Measurements from ENCODE around the gene IQGAP2. TPM values are rescaled to one million over a fixed set of nuclear protein-coding genes. Genes with fewer than 3 reads are reported as not detected.

Gene IQGAP2
- total RNA-seq, 1 donor from 2014 or later = 11.5 TPM

DNA sequence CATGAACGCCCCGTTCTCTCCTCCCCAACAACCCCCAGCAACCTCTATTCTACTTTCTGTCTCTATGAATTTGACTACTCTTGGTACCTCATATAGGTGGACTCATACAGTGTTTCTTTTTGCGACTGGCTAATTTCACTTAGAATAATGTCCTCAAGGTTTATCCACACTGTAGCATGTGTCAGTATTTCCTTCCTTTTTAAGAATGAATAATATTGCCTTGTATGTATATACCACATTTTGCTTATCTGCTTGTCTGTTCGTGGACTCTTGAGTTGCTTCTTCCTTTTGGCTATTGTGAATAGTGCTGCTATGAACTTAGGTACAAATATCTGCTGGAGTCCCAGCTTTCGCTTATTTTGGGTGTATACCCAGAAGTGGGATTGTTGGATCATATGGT lies 42.7 kb downstream of the IQGAP2 start:
- no peak overlapping the region for H3K9ac ChIP-seq (ENCODE audit: low read depth in 1 of 3, low read length in 3 of 3)
- no peaks in the 10 kb centered on the region for H3K27me3 ChIP-seq (ENCODE audit: control insufficient read depth in 3 of 3, insufficient read depth in 3 of 3, low read length in 3 of 3)
- no peak overlapping the region for H3K27ac ChIP-seq (ENCODE audit: low read depth, low read length)
- H3K9me3 ChIP-seq (ENCODE audit: control insufficient read depth in 3 of 3, low read length in 3 of 3) = no peaks in the 10 kb centered on the region
- no peak overlapping the region for H3K4me3 ChIP-seq (ENCODE audit: low read length in 3 of 3)
- H3K4me1 ChIP-seq (ENCODE audit: control insufficient read depth in 3 of 3, insufficient read depth in 3 of 3, low read length in 3 of 3) = no peaks in the 10 kb centered on the region
- H3K36me3 ChIP-seq (ENCODE audit: control insufficient read depth in 3 of 3, insufficient read depth in 3 of 3, low read length in 3 of 3) = no peaks in the 10 kb centered on the region

DNA sequence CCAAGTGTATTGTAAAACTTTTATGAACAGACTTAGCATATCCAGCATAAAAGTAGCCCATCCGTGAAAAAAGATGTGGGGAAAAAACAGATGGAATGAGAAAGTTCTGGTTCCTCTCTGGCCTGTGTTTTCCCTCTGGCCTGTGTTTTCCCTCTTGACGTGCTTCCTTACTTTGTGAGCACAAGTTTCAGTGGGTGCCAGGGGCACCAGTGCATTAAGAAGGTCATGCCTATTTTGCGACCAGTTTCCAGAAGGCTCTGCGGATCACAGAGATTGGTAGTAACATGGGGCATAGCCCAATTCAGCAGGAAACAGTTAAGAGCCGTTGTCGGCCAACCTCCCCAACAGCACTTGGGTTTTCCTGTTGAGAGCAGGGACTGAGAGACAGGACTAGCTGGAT lies 43.7 kb downstream of the IQGAP2 start:
- no peak overlapping the region for H3K9ac ChIP-seq (ENCODE audit: low read depth in 1 of 3, low read length in 3 of 3)
- no peak overlapping the region for H3K4me3 ChIP-seq (ENCODE audit: low read length in 3 of 3)
- H3K27ac ChIP-seq (ENCODE audit: low read depth, low read length) = no peak overlapping the region
- no peaks in the 10 kb centered on the region for H3K36me3 ChIP-seq (ENCODE audit: control insufficient read depth in 3 of 3, insufficient read depth in 3 of 3, low read length in 3 of 3)
- no peaks in the 10 kb centered on the region for H3K27me3 ChIP-seq (ENCODE audit: control insufficient read depth in 3 of 3, insufficient read depth in 3 of 3, low read length in 3 of 3)
- no peaks in the 10 kb centered on the region for H3K9me3 ChIP-seq (ENCODE audit: control insufficient read depth in 3 of 3, low read length in 3 of 3)
- H3K4me1 ChIP-seq (ENCODE audit: control insufficient read depth in 3 of 3, insufficient read depth in 3 of 3, low read length in 3 of 3) = no peaks in the 10 kb centered on the region

DNA sequence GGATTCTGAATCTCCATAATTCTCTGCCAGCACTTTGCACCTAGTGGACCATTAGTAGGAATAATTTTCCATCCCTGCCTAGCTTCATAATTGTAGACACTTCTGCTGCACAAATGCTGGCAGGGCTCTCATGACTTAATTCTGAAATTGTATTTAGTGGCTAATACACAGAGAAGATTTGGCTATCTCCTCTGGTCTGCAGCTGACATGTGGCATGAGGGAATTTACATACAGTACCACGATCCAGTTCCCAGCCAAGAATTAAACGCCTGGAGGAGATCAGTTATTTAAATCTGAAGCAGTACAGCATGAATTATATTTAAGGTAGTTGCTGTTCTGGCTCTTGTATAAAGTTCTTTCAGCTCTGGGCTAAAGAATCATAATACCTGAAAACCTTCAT lies 46.5 kb downstream of the IQGAP2 start:
- Histone ChIP-seq H3K36me3 (ENCODE audit: control insufficient read depth in 3 of 3, insufficient read depth in 3 of 3, low read length in 3 of 3) (no peaks in the 10 kb centered on the region), H3K9me3 (ENCODE audit: control insufficient read depth in 3 of 3, low read length in 3 of 3) (no peaks in the 10 kb centered on the region), H3K27me3 (ENCODE audit: control insufficient read depth in 3 of 3, insufficient read depth in 3 of 3, low read length in 3 of 3) (no peaks in the 10 kb centered on the region), H3K9ac (ENCODE audit: low read depth in 1 of 3, low read length in 3 of 3) (no peak overlapping the region), H3K27ac (ENCODE audit: low read depth, low read length) (no peak overlapping the region), H3K4me1 (ENCODE audit: control insufficient read depth in 3 of 3, insufficient read depth in 3 of 3, low read length in 3 of 3) (no peaks in the 10 kb centered on the region), H3K4me3 (ENCODE audit: low read length in 3 of 3) (no peak overlapping the region)

DNA sequence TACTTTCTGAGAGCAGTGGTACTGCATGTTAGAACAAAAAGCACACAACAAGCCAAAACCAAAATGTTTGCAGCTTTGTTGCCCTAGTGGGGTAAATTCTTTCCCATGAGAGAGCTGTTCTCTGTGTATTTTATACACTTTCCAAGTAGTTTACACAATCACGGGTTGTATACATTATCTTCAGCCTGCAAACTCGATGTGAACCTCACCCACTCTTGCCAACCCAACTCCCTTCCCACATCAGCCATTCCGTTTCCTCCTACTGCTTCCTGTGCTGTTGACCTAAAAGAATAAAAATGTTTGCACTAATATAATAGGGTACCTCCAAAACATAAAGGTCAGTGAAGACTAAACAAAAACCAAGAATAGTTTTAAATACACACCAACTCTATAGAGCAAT lies 47.0 kb downstream of the IQGAP2 start:
- H3K27ac ChIP-seq (ENCODE audit: low read depth, low read length) = no peak overlapping the region
- H3K4me3 ChIP-seq (ENCODE audit: low read length in 3 of 3) = no peak overlapping the region
- no peaks in the 10 kb centered on the region for H3K27me3 ChIP-seq (ENCODE audit: control insufficient read depth in 3 of 3, insufficient read depth in 3 of 3, low read length in 3 of 3)
- H3K4me1 ChIP-seq (ENCODE audit: control insufficient read depth in 3 of 3, insufficient read depth in 3 of 3, low read length in 3 of 3) = no peaks in the 10 kb centered on the region
- H3K9ac ChIP-seq (ENCODE audit: low read depth in 1 of 3, low read length in 3 of 3) = no peak overlapping the region
- H3K9me3 ChIP-seq (ENCODE audit: control insufficient read depth in 3 of 3, low read length in 3 of 3) = no peaks in the 10 kb centered on the region
- H3K36me3 ChIP-seq (ENCODE audit: control insufficient read depth in 3 of 3, insufficient read depth in 3 of 3, low read length in 3 of 3) = no peaks in the 10 kb centered on the region

DNA sequence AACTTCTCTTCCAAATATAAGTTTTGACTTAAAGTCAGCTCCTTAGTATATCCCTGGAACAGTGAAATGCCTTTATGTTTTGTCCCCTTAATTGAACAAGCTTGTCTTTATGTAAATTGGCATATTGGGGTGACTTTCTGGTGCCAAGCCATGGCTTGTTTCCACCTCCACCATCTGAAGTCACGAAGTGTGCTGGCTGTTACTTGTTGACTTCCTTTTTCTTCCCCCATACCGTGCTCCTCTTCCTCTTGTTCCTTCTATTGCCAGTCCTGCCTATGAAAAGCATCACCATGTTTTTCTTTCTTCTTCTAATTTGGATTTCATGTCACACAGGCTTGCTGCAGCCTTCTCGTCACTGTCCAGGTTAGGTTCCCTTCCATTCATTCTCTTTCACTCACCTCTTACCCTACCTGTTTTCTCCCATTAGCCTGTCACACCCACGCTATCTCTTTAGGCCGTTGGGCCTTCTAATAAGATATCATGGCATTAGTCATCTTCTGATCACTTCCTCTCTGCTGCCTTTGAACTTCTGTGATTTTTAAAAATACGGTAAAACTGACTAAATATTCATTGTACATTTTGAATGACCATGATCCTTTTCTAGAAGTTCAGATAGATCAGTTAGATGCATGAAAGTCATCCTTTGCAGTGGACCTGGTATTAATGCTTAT lies 48.1 kb downstream of the IQGAP2 start:
- Histone ChIP-seq H3K9me3 (ENCODE audit: control insufficient read depth in 3 of 3, low read length in 3 of 3) (no peaks in the 10 kb centered on the region), H3K4me3 (ENCODE audit: low read length in 3 of 3) (no peak overlapping the region), H3K27ac (ENCODE audit: low read depth, low read length) (no peak overlapping the region), H3K4me1 (ENCODE audit: control insufficient read depth in 3 of 3, insufficient read depth in 3 of 3, low read length in 3 of 3) (no peaks in the 10 kb centered on the region), H3K9ac (ENCODE audit: low read depth in 1 of 3, low read length in 3 of 3) (no peak overlapping the region), H3K27me3 (ENCODE audit: control insufficient read depth in 3 of 3, insufficient read depth in 3 of 3, low read length in 3 of 3) (no peaks in the 10 kb centered on the region), H3K36me3 (ENCODE audit: control insufficient read depth in 3 of 3, insufficient read depth in 3 of 3, low read length in 3 of 3) (no peaks in the 10 kb centered on the region)

DNA sequence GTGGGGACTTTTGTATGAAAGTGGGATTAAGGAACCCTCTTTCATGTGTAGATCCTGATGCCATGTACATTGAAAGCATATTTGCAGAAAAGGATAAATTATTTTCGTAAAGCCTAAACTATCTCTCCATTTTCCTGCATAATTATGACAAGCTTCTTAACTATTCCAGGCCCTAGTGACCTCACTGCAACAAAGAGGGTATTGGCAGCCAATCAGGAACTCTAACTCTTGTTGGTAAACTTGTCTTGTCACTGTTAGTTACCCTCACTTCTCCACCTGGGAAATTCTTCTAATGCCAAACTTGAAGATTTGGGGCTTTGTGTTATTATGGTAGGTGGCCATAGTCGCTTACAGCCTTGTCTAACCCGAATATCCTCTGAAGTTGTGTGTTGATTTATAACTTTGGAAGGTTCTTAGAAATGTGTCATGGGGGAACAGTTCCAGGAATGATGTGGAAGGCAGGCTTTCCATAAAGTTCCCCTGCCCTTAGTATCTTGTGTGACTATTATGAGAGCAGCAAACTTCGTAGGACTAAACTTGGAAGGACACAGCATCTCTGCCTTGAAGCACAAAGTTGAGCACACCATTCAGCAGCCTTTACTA lies 52.5 kb downstream of the IQGAP2 start:
- Histone ChIP-seq H3K9me3 (ENCODE audit: control insufficient read depth in 3 of 3, low read length in 3 of 3) (no peaks in the 10 kb centered on the region), H3K27me3 (ENCODE audit: control insufficient read depth in 3 of 3, insufficient read depth in 3 of 3, low read length in 3 of 3) (no peaks in the 10 kb centered on the region), H3K9ac (ENCODE audit: low read depth in 1 of 3, low read length in 3 of 3) (no peak overlapping the region)

DNA sequence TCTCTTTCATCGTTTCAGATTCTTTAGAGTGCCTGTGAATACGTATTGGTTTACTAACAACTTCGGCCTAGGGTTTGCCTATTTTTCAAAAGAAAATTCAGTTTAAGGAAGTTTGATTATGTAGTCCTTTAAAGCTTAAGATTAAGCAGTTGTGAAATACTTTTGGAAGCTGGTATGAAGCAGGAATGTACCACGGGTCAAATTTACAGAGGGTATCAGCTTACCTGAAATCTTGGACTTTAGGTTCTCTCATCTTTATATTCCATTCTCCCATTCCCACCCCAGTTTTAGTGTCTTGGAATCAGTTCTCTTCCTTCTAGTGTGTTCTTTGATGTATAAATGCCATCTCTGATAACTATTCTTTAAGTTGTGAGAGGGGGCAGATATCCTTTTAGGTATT lies 53.2 kb downstream of the IQGAP2 start:
- Histone ChIP-seq H3K36me3 (ENCODE audit: control insufficient read depth in 3 of 3, insufficient read depth in 3 of 3, low read length in 3 of 3) (no peaks in the 10 kb centered on the region), H3K4me3 (ENCODE audit: low read length in 3 of 3) (no peak overlapping the region), H3K27me3 (ENCODE audit: control insufficient read depth in 3 of 3, insufficient read depth in 3 of 3, low read length in 3 of 3) (no peaks in the 10 kb centered on the region), H3K4me1 (ENCODE audit: control insufficient read depth in 3 of 3, insufficient read depth in 3 of 3, low read length in 3 of 3) (no peaks in the 10 kb centered on the region), H3K9ac (ENCODE audit: low read depth in 1 of 3, low read length in 3 of 3) (no peak overlapping the region), H3K27ac (ENCODE audit: low read depth, low read length) (no peak overlapping the region), H3K9me3 (ENCODE audit: control insufficient read depth in 3 of 3, low read length in 3 of 3) (no peaks in the 10 kb centered on the region)

More for the DNA sequence above, 52.5 kb downstream of the IQGAP2 start:
- H3K4me1 ChIP-seq (ENCODE audit: control insufficient read depth in 3 of 3, insufficient read depth in 3 of 3, low read length in 3 of 3) = no peaks in the 10 kb centered on the region
- H3K36me3 ChIP-seq (ENCODE audit: control insufficient read depth in 3 of 3, insufficient read depth in 3 of 3, low read length in 3 of 3) = no peaks in the 10 kb centered on the region
- no peak overlapping the region for H3K27ac ChIP-seq (ENCODE audit: low read depth, low read length)
- no peak overlapping the region for H3K4me3 ChIP-seq (ENCODE audit: low read length in 3 of 3)

DNA sequence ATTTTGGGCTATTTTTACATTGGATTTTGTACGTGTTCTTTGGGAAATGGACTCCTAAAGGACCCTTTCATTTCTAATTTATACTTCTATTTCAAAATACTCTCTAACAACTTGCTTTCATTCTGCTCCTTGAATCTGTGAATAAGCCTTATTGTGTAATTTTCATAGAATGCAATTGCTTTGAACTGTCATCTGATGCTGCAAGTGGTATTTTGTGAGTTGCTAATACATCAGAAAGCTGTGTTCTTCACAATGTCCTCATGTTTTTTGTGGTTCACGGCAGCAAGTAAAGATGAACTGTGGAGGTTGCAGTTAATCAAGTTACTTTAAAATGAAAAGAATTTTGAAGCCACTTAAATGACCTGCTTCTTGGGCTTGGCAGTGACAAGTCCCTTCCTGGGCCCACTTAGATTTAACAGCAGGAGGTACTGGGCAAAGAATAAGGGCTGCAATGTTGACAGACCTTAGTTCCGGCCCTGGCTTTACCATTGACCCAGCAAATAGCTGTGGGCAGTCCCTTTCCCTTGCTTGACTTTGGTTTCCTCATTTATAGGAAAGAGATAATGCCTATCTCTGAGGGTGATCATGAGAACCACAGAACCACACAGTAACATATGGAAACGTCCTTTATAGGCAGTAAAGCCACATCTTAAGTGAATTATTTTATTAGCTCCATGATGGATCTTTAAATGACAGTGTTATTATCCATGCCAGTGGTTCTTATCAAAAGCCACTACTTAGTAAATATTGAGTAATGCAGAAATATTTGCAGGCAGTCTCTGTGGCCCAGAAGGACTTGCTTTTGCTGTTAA lies 54.8 kb downstream of the IQGAP2 start:
- H3K9me3 ChIP-seq (ENCODE audit: control insufficient read depth in 3 of 3, low read length in 3 of 3) = no peaks in the 10 kb centered on the region
- no peak overlapping the region for H3K27ac ChIP-seq (ENCODE audit: low read depth, low read length)
- H3K36me3 ChIP-seq (ENCODE audit: control insufficient read depth in 3 of 3, insufficient read depth in 3 of 3, low read length in 3 of 3) = no peaks in the 10 kb centered on the region
- no peak overlapping the region for H3K9ac ChIP-seq (ENCODE audit: low read depth in 1 of 3, low read length in 3 of 3)
- no peak overlapping the region for H3K4me3 ChIP-seq (ENCODE audit: low read length in 3 of 3)
- H3K4me1 ChIP-seq (ENCODE audit: control insufficient read depth in 3 of 3, insufficient read depth in 3 of 3, low read length in 3 of 3) = no peaks in the 10 kb centered on the region
- H3K27me3 ChIP-seq (ENCODE audit: control insufficient read depth in 3 of 3, insufficient read depth in 3 of 3, low read length in 3 of 3) = no peaks in the 10 kb centered on the region

DNA sequence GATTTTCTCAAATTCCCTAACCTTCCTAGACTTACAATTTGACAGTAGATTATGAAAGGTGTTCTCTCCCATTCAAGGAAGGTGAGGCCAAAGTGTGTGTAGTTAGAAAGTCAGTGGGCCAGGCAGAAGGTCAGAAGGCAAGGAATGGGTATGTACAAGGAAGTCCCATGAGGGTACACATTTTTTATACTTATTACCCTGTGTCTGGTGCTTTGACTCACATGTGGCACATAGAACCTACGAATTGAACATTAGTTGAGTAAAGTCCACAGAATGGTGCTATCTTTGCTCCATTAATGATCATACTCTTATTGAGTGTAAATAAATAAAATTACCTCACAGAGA lies 55.4 kb downstream of the IQGAP2 start:
- Histone ChIP-seq H3K9me3 (ENCODE audit: control insufficient read depth in 3 of 3, low read length in 3 of 3) (no peaks in the 10 kb centered on the region), H3K27ac (ENCODE audit: low read depth, low read length) (no peak overlapping the region), H3K4me3 (ENCODE audit: low read length in 3 of 3) (no peak overlapping the region), H3K9ac (ENCODE audit: low read depth in 1 of 3, low read length in 3 of 3) (no peak overlapping the region), H3K36me3 (ENCODE audit: control insufficient read depth in 3 of 3, insufficient read depth in 3 of 3, low read length in 3 of 3) (no peaks in the 10 kb centered on the region), H3K4me1 (ENCODE audit: control insufficient read depth in 3 of 3, insufficient read depth in 3 of 3, low read length in 3 of 3) (no peaks in the 10 kb centered on the region), H3K27me3 (ENCODE audit: control insufficient read depth in 3 of 3, insufficient read depth in 3 of 3, low read length in 3 of 3) (no peaks in the 10 kb centered on the region)

DNA sequence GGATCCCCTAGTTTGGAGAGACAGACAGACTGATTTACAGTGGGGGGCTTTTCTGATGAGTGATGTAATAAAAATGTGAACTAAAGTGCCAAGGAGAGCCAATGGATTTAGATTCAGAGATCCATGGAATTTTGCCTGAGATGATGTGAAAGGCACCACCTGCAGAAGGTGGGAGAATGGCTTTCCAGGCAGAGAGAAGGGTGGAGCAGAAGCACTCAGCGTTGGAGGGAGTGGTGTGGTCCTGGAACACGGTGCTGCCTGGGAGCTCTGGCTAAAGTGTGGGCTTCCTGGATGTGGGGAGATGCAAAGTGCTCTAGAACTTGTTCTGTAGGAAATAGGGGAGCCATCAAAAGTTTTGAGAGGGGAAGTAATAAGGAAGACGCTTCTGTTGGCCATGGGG lies 57.0 kb downstream of the IQGAP2 start:
- Histone ChIP-seq H3K9me3 (ENCODE audit: control insufficient read depth in 3 of 3, low read length in 3 of 3) (no peaks in the 10 kb centered on the region), H3K9ac (ENCODE audit: low read depth in 1 of 3, low read length in 3 of 3) (no peak overlapping the region), H3K4me3 (ENCODE audit: low read length in 3 of 3) (no peak overlapping the region), H3K36me3 (ENCODE audit: control insufficient read depth in 3 of 3, insufficient read depth in 3 of 3, low read length in 3 of 3) (no peaks in the 10 kb centered on the region), H3K27me3 (ENCODE audit: control insufficient read depth in 3 of 3, insufficient read depth in 3 of 3, low read length in 3 of 3) (no peaks in the 10 kb centered on the region), H3K27ac (ENCODE audit: low read depth, low read length) (no peak overlapping the region), H3K4me1 (ENCODE audit: control insufficient read depth in 3 of 3, insufficient read depth in 3 of 3, low read length in 3 of 3) (no peaks in the 10 kb centered on the region)

Data from skeletal muscle tissue (tissue), 4 donors.